Neural progenitor cell (in vitro differentiated cells): ENCODE results near the gene MLST8.

Experiments used
- EZH2 ChIP-seq: fragments of 200-600 bp; sonication (generic); IDR thresholded peaks from 2 replicates; pipeline ENCODE4 v1.6.1; 2017; ENCODE audit warnings: antibody characterized with exemption, mild to moderate bottlenecking, moderate library complexity
- TF ChIP-seq, protein P1 (sequence below): fragments of 200-600 bp; sonication (generic); IDR thresholded peaks from 2 replicates; pipeline ENCODE4 v1.5.1; 2017; ENCODE audit warnings: antibody characterized with exemption, mild to moderate bottlenecking

- TF ChIP-seq, protein P1, sequence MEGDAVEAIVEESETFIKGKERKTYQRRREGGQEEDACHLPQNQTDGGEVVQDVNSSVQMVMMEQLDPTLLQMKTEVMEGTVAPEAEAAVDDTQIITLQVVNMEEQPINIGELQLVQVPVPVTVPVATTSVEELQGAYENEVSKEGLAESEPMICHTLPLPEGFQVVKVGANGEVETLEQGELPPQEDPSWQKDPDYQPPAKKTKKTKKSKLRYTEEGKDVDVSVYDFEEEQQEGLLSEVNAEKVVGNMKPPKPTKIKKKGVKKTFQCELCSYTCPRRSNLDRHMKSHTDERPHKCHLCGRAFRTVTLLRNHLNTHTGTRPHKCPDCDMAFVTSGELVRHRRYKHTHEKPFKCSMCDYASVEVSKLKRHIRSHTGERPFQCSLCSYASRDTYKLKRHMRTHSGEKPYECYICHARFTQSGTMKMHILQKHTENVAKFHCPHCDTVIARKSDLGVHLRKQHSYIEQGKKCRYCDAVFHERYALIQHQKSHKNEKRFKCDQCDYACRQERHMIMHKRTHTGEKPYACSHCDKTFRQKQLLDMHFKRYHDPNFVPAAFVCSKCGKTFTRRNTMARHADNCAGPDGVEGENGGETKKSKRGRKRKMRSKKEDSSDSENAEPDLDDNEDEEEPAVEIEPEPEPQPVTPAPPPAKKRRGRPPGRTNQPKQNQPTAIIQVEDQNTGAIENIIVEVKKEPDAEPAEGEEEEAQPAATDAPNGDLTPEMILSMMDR = no peak
- no peak for TF ChIP-seq EZH2
Measured at GRCh38 chr16:2176047-2176446, 29.2 kb upstream of the MLST8 start.
